ENCODE results near the gene NPAP1.
"Not testable (repeated sequence)": the region's sequence is repeated elsewhere in the genome, so short reads cannot be mapped to it uniquely, and the experiment has no call there.

Gene NPAP1

GRCh38 chr15:24675332-24676144, at the start of gene NPAP1:
NPAP1 (plus strand) TSS chr15:24675775; CDS start chr15:24675868, 93 bp downstream.
- Histone ChIP-seq H3K9ac (ENCODE audit: low read length) (no peak within 1 kb of the TSS), H3K4me1 (ENCODE audit: low read length) (no peaks in the 10 kb centered on the region), H4K20me1 (ENCODE audit: insufficient read depth, low read length) (no peaks in the 10 kb centered on the region), H3K4me2 (ENCODE audit: low read depth, low read length) (no peak within 1 kb of the TSS), H3K9me2 (replicated peaks; ENCODE audit: insufficient read depth, low read length) (no peaks in the 10 kb centered on the region), H2AFZ (ENCODE audit: low read length) (no peak within 1 kb of the TSS), H3K27ac (ENCODE audit: low read length) (no peak within 1 kb of the TSS), H3F3A (ENCODE audit: insufficient read depth, low read length) (no peaks in the 10 kb centered on the region), H3K27me3 (replicated peaks; ENCODE audit: insufficient read depth, low read length) (no peaks in the 10 kb centered on the region), H3K36me3 (replicated peaks; ENCODE audit: insufficient read depth, low read length) (no peaks in the 10 kb centered on the region), H3K79me2 (ENCODE audit: low read length) (no peaks in the 10 kb centered on the region), H3K4me3 (ENCODE audit: low read length) (no peak within 1 kb of the TSS), H3K9me3 (replicated peaks; ENCODE audit: insufficient read depth, low read length) (no peaks in the 10 kb centered on the region)
- no peak for DNase-seq
- TF ChIP-seq EZH2 (optimal IDR thresholded peaks at IDR 0.05; ENCODE audit: low read depth, low read length) (no peak), EZH2phosphoT487 (IDR thresholded peaks at IDR 0.05; ENCODE audit: low read length) (no peak), CTCF (IDR thresholded peaks at IDR 0.05; ENCODE audit: low read length) (no peak)

- Histone ChIP-seq H3K36me3 (replicated peaks; ENCODE audit: insufficient read depth, low read length) (no peaks in the 10 kb centered on the region), H3F3A (ENCODE audit: insufficient read depth, low read length) (no peaks in the 10 kb centered on the region), H2AFZ (ENCODE audit: low read length) (no peak overlapping the region), H3K9ac (ENCODE audit: low read length) (no peak overlapping the region), H3K4me2 (ENCODE audit: low read depth, low read length) (no peak overlapping the region), H3K27ac (ENCODE audit: low read length) (no peak overlapping the region), H3K79me2 (ENCODE audit: low read length) (no peaks in the 10 kb centered on the region), H3K27me3 (replicated peaks; ENCODE audit: insufficient read depth, low read length) (no peaks in the 10 kb centered on the region), H4K20me1 (ENCODE audit: insufficient read depth, low read length) (no peaks in the 10 kb centered on the region), H3K4me3 (ENCODE audit: low read length) (no peak overlapping the region), H3K9me2 (replicated peaks; ENCODE audit: insufficient read depth, low read length) (no peaks in the 10 kb centered on the region), H3K4me1 (ENCODE audit: low read length) (no peaks in the 10 kb centered on the region), H3K9me3 (replicated peaks; ENCODE audit: insufficient read depth, low read length) (no peaks in the 10 kb centered on the region)
- TF ChIP-seq EZH2 (optimal IDR thresholded peaks at IDR 0.05; ENCODE audit: low read depth, low read length) = no peak
- no peak for TF ChIP-seq EZH2phosphoT487 (IDR thresholded peaks at IDR 0.05; ENCODE audit: low read length)
- TF ChIP-seq CTCF (IDR thresholded peaks at IDR 0.05; ENCODE audit: low read length) = no peak
- no peak for DNase-seq
These were observed 48.1 kb upstream of the NPAP1 start for GRCh38 chr15:24627443-24627842.

- Histone ChIP-seq H2AFZ (ENCODE audit: low read length) (no peak overlapping the region), H3K27ac (ENCODE audit: low read length) (no peak overlapping the region), H3K4me2 (ENCODE audit: low read depth, low read length) (no peak overlapping the region), H3K9me3 (replicated peaks; ENCODE audit: insufficient read depth, low read length) (no peaks in the 10 kb centered on the region), H3F3A (ENCODE audit: insufficient read depth, low read length) (no peaks in the 10 kb centered on the region), H3K36me3 (replicated peaks; ENCODE audit: insufficient read depth, low read length) (no peaks in the 10 kb centered on the region), H3K4me3 (ENCODE audit: low read length) (no peak overlapping the region), H3K9ac (ENCODE audit: low read length) (no peak overlapping the region), H3K27me3 (replicated peaks; ENCODE audit: insufficient read depth, low read length) (no peaks in the 10 kb centered on the region), H4K20me1 (ENCODE audit: insufficient read depth, low read length) (no peaks in the 10 kb centered on the region), H3K79me2 (ENCODE audit: low read length) (no peaks in the 10 kb centered on the region), H3K9me2 (replicated peaks; ENCODE audit: insufficient read depth, low read length) (no peaks in the 10 kb centered on the region), H3K4me1 (ENCODE audit: low read length) (no peaks in the 10 kb centered on the region)
- no peak for TF ChIP-seq CTCF (IDR thresholded peaks at IDR 0.05; ENCODE audit: low read length)
- TF ChIP-seq EZH2 (optimal IDR thresholded peaks at IDR 0.05; ENCODE audit: low read depth, low read length) = no peak
- TF ChIP-seq EZH2phosphoT487 (IDR thresholded peaks at IDR 0.05; ENCODE audit: low read length) = no peak
- DNase-seq = no peak
These were observed 42.5 kb upstream of the NPAP1 start for GRCh38 chr15:24633082-24633481.

GRCh38 chr15:24639412-24639811, 36.2 kb upstream of the NPAP1 start:
- not testable (repeated sequence) for H3K27me3 ChIP-seq (replicated peaks; ENCODE audit: insufficient read depth, low read length); H3K4me1 ChIP-seq (ENCODE audit: low read length); H4K20me1 ChIP-seq (ENCODE audit: insufficient read depth, low read length); H3K9me3 ChIP-seq (replicated peaks; ENCODE audit: insufficient read depth, low read length); H3K4me3 ChIP-seq (ENCODE audit: low read length); H3K36me3 ChIP-seq (replicated peaks; ENCODE audit: insufficient read depth, low read length); H3F3A ChIP-seq (ENCODE audit: insufficient read depth, low read length); H3K9me2 ChIP-seq (replicated peaks; ENCODE audit: insufficient read depth, low read length); H3K4me2 ChIP-seq (ENCODE audit: low read depth, low read length); DNase-seq; H3K27ac ChIP-seq (ENCODE audit: low read length); H2AFZ ChIP-seq (ENCODE audit: low read length); H3K9ac ChIP-seq (ENCODE audit: low read length); H3K79me2 ChIP-seq (ENCODE audit: low read length)

Measured in MM.1S (cell line).